Kidney epithelial cell (primary cell): ENCODE data around the gene NELFE. TPM values are rescaled to one million over a fixed set of nuclear protein-coding genes. Genes with fewer than 3 reads are reported as not detected.

Experiments used
- DNase-seq: peaks from one replicate; pipeline ENCODE4 v3.0.0-alpha.2; 2010; ENCODE audit warnings: low read depth
- H3K27me3 ChIP-seq: 2 replicates; pipeline ENCODE4 v1.6.0; 2011; ENCODE audit warnings: low read length; ENCODE audit not compliant: control insufficient read depth, insufficient read depth
- H3K36me3 ChIP-seq: 2 replicates; pipeline ENCODE4 v1.5.1; 2011; ENCODE audit warnings: low read length; ENCODE audit not compliant: control insufficient read depth, insufficient read depth
- H3K4me3 ChIP-seq: 2 replicates; pipeline ENCODE4 v1.5.1; 2011; ENCODE audit warnings: low read depth, mild to moderate bottlenecking, control low read depth, low read length
- total RNA-seq: library from RNA; depleted of rRNA; stranded (reverse); fragments of >200 nt; gene quantifications from 2 replicates; pipeline ENCODE4 v1.2.3, GENCODE V29; 2015
- TF ChIP-seq, protein P1 (sequence below): IDR thresholded peaks from 2 replicates; pipeline ENCODE4 v1.5.1; 2011; ENCODE audit warnings: mild to moderate bottlenecking, moderate library complexity, low read length, control low read depth, inconsistent platforms; ENCODE audit not compliant: insufficient read depth, poor library complexity, severe bottlenecking

NELFE gene
- total RNA-seq, 1 donor from 2014 or later = 140 TPM

- peaks cover 10% of the 10 kb centered on the region for H3K27me3 ChIP-seq
- TF ChIP-seq, protein P1, sequence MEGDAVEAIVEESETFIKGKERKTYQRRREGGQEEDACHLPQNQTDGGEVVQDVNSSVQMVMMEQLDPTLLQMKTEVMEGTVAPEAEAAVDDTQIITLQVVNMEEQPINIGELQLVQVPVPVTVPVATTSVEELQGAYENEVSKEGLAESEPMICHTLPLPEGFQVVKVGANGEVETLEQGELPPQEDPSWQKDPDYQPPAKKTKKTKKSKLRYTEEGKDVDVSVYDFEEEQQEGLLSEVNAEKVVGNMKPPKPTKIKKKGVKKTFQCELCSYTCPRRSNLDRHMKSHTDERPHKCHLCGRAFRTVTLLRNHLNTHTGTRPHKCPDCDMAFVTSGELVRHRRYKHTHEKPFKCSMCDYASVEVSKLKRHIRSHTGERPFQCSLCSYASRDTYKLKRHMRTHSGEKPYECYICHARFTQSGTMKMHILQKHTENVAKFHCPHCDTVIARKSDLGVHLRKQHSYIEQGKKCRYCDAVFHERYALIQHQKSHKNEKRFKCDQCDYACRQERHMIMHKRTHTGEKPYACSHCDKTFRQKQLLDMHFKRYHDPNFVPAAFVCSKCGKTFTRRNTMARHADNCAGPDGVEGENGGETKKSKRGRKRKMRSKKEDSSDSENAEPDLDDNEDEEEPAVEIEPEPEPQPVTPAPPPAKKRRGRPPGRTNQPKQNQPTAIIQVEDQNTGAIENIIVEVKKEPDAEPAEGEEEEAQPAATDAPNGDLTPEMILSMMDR = no peak
- no peak for DNase-seq
- no peaks in the 10 kb centered on the region for H3K36me3 ChIP-seq
- H3K4me3 ChIP-seq = no peak overlapping the region
Measured at GRCh38 chr6:31947864-31948263, 10.9 kb downstream of the NELFE start.

DNA sequence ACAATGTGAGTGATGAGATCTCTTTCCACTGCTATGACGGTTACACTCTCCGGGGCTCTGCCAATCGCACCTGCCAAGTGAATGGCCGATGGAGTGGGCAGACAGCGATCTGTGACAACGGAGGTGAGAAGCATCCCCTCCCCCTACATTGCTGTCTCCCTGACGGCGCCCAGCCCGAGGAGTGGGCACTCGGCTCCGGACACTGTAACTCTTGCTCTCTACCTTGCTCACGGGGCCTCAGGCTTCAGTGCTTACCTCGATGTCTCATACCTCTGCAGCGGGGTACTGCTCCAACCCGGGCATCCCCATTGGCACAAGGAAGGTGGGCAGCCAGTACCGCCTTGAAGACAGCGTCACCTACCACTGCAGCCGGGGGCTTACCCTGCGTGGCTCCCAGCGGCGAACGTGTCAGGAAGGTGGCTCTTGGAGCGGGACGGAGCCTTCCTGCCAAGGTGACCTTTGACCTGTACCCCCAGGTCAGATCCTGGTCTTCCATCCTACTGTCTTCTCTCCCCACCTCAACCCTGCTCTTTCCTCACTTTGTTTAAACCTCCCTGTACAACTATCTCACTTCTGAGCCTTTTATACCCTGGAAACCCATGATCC lies 11.6 kb downstream of the NELFE start:
- no peak overlapping the region for H3K4me3 ChIP-seq

DNA sequence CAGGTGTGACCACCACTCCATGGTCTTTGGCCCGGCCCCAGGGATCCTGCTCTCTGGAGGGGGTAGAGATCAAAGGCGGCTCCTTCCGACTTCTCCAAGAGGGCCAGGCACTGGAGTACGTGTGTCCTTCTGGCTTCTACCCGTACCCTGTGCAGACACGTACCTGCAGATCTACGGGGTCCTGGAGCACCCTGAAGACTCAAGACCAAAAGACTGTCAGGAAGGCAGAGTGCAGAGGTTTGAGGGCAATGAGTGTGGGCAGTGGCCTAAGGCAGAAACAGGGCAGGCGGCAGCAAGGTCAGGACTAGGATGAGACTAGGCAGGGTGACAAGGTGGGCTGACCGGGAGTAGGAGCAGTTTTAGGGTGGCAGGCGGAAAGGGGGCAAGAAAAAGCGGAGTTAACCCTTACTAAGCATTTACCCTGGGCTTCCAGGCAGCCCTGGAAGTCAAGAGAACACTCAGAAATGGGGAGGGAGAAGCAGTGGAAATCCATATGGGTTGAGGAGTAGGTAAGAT lies 12.3 kb downstream of the NELFE start:
- no peaks in the 10 kb centered on the region for H3K36me3 ChIP-seq
- H3K27me3 ChIP-seq = peaks cover 14% of the 10 kb centered on the region
- DNase-seq = no peak
- no peak overlapping the region for H3K4me3 ChIP-seq
- TF ChIP-seq, protein P1 = no peak

More for the DNA sequence above, 11.6 kb downstream of the NELFE start:
- DNase-seq = no peak
- no peaks in the 10 kb centered on the region for H3K36me3 ChIP-seq
- TF ChIP-seq, protein P1 = no peak
- H3K27me3 ChIP-seq = peaks cover 14% of the 10 kb centered on the region

DNA sequence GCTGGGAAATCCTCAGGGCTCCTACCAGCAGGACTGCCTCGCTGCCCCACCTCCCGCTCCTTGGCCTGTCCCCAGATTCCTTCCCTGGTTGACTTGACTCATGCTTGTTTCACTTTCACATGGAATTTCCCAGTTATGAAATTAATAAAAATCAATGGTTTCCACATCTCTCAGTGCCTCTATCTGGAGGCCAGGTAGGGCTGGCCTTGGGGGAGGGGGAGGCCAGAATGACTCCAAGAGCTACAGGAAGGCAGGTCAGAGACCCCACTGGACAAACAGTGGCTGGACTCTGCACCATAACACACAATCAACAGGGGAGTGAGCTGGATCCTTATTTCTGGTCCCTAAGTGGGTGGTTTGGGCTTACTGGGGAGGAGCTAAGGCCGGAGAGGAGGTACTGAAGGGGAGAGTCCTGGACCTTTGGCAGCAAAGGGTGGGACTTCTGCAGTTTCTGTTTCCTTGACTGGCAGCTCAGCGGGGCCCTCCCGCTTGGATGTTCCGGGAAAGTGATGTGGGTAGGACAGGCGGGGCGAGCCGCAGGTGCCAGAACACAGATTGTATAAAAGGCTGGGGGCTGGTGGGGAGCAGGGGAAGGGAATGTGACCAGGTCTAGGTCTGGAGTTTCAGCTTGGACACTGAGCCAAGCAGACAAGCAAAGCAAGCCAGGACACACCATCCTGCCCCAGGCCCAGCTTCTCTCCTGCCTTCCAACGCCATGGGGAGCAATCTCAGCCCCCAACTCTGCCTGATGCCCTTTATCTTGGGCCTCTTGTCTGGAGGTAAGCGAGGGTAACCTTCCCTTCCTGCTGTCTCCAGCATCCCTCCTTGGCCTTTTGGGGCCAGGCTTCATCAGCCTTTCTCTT lies 13.0 kb downstream of the NELFE start, which contains the start of gene CFB:
CFB (plus strand) TSS at position 589 of the 863 bp plus-strand sequence; CDS start at position 716, 127 bp downstream.
- Histone ChIP-seq H3K27me3 (peaks cover 14% of the 10 kb centered on the region), H3K36me3 (no peaks in the 10 kb centered on the region), H3K4me3 (no peak within 1 kb of the TSS)
- DNase-seq = peak; percentile 29
- TF ChIP-seq, protein P1 = no peak

DNA sequence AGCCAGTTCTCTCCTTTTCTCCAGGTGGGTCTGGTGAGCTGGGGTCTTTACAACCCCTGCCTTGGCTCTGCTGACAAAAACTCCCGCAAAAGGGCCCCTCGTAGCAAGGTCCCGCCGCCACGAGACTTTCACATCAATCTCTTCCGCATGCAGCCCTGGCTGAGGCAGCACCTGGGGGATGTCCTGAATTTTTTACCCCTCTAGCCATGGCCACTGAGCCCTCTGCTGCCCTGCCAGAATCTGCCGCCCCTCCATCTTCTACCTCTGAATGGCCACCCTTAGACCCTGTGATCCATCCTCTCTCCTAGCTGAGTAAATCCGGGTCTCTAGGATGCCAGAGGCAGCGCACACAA lies 13.6 kb downstream of the NELFE start:
- Histone ChIP-seq H3K27me3 (peaks cover 14% of the 10 kb centered on the region), H3K4me3 (no peak overlapping the region), H3K36me3 (no peaks in the 10 kb centered on the region)
- DNase-seq = no peak
- TF ChIP-seq, protein P1 = no peak
